GM12891 (cell line): ENCODE measurements around the gene EHMT1.

ENCODE experiments used
- DNase-seq: peaks from one replicate; pipeline ENCODE4 v3.0.0; 2011; ENCODE audit warnings: low spot score; ENCODE audit not compliant: insufficient read length
- FAIRE-seq: peaks from 2 replicates; lab custom pipeline; 2011; peaks lifted over from hg19 to GRCh38; lab: Jason Lieb, UNC
- PAX5 ChIP-seq: IDR thresholded peaks from 2 replicates; pipeline ENCODE4 v1.6.1; 2011; ENCODE audit warnings: low read length, moderate library complexity, mild to moderate bottlenecking; ENCODE audit not compliant: insufficient read depth, severe bottlenecking
- POLR2A ChIP-seq: IDR thresholded peaks from 2 replicates; pipeline ENCODE4 v1.6.1; 2011; ENCODE audit warnings: low read depth, low read length, control low read depth
- POLR2AphosphoS5 ChIP-seq: IDR thresholded peaks from 2 replicates; pipeline ENCODE4 v1.6.1; 2011; ENCODE audit warnings: low read depth, low read length, control low read depth
- POU2F2 ChIP-seq: IDR thresholded peaks from 2 replicates; pipeline ENCODE4 v1.6.1; 2011; ENCODE audit warnings: low read depth, mild to moderate bottlenecking, control low read depth, low read length, moderate library complexity
- SPI1 ChIP-seq: IDR thresholded peaks from 2 replicates; pipeline ENCODE4 v1.6.1; 2011; ENCODE audit warnings: low read depth, low read length, control low read depth
- TAF1 ChIP-seq: IDR thresholded peaks from 2 replicates; pipeline ENCODE4 v1.6.1; 2011; ENCODE audit warnings: low read depth, low read length, control low read depth

The EHMT1 gene

DNA sequence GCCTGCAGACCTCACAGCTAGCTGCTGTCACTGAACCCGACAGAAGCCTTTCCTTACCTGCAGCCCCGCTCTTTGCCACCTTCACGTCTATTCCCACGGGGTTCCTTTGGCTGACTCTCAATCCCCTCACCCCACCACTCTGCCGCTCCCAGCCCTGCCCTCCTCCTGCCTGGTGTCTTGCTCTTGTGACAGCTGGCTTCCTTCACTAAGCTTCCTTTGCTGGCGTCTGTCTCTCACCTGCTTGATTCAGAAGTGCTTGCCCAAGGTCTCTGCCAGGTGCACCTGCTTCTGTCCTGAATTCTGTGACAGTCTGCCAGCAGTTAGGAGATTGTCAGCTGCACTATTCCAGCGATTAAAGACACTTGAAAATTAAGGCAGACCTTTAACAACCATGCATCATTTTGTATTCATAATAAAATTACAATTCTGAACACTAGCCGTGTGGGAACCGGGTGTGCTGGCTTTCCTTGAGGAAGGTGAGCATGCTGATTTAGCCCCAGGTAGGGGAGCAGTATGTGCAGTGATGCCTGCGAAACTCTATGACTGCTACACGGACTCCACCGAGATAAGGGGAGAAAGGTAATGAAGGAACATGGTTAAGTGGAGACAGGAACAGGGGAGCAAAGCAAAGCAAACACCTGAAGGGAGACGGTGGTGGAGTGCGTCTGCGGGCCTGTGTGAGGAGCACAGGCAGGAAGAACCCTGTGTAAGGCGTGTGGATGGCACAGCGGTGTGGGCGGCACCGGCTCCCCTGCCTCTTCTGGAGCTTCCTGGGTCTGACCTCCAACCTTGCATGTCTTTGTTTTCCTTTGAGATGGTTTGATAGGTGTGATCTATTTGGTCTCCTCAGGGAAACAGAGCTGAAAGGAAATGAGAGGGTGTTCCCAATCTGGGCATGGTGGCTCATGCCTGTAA lies 178.7 kb downstream of the EHMT1 start:
- DNase-seq (no peak), FAIRE-seq (no peak)
- no peak for TF ChIP-seq SPI1
- no peak for TF ChIP-seq POLR2A
- no peak for TF ChIP-seq PAX5
- no peak for TF ChIP-seq TAF1
- no peak for TF ChIP-seq POLR2AphosphoS5
- no peak for TF ChIP-seq POU2F2

DNA sequence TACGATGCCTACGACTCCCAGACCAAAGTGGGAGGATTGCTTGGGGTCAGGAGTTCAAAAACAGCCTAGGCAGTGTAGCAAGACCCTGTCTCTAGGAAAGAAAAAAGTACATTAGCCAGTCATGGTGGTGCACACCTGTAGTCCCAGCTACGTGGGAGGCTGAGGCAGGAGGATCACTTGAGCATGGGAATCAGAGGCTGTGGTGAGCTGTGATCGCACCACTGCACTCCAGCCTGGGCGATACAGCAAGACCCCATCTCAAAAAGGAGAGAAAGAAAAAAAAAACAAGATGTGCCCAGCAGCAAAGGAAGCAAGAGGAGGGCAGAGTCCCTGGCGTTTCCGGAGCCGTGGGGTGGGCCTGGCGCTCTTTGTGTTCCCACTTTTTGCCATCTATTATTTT lies 179.3 kb downstream of the EHMT1 start:
- DNase-seq (no peak), FAIRE-seq (no peak)
- TF ChIP-seq SPI1: no peak
- TF ChIP-seq POLR2AphosphoS5: no peak
- no peak for TF ChIP-seq TAF1
- no peak for TF ChIP-seq PAX5

DNA sequence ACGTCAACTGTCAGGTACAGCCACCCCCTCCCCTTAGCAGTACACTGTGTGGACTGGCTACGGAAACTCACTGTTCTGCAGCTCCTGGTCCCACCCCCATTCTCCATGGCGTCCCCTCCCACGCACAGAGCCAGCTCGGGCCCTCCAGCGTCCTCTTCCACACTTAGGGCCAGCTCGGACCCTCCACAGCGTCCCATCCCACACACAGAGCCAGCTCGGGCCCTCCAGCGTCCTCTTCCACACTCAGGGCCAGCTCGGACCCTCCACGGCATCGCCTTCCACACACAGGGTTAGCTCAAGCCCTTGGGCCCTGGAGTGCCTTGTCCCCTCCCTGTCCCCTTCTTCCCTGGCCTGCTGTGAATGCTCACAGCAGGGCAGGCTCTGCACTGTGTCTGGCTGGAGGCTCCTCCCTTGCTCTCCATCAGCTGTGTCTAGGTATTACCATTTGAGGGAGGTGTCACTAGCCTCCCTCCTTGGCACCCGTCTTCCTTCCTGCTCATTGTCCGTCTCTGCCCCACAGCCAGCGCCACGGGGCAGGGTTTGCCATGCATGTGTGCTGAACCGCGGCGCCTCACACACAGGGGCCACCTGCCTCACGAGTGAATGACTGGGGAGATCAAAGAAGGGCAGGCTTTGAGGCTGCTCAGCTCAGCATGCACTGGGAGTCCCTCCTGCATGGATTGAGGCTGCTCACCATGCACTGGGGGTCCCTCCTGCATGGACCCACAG lies 180.3 kb downstream of the EHMT1 start:
- TF ChIP-seq TAF1 (no peak), POLR2A (no peak), SPI1 (no peak), POU2F2 (no peak), POLR2AphosphoS5 (no peak), PAX5 (no peak)
- DNase-seq (no peak), FAIRE-seq (no peak)

DNA sequence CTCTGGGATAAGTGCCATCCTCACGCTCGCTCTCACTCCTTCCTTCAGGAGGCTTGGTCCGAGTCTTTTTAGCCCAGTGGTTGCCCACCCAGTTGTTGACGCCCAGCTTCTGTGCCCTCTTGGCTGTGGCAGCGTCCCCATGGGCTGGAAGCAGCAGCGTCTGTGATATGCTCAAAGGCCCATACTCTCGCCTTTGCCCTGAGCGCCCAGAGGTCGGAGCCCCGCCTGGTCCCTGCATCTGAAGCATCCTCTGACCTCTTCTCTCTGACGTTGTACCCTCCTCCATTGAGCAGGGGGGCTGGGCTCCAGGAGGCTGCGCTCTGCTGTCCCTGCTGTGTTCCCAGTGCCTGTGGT lies 180.8 kb downstream of the EHMT1 start:
- FAIRE-seq (no peak), DNase-seq (no peak)
- TF ChIP-seq POLR2AphosphoS5 (no peak), POU2F2 (no peak), TAF1 (no peak), SPI1 (no peak), POLR2A (no peak), PAX5 (no peak)

GRCh38 chr9:137800196-137801022 lies 181.6 kb downstream of the EHMT1 start:
- no peak for TF ChIP-seq TAF1
- no peak for TF ChIP-seq PAX5
- no peak for TF ChIP-seq POU2F2
- TF ChIP-seq POLR2AphosphoS5: no peak
- TF ChIP-seq SPI1: no peak
- no peak for TF ChIP-seq POLR2A
- FAIRE-seq (no peak), DNase-seq (no peak)

DNA sequence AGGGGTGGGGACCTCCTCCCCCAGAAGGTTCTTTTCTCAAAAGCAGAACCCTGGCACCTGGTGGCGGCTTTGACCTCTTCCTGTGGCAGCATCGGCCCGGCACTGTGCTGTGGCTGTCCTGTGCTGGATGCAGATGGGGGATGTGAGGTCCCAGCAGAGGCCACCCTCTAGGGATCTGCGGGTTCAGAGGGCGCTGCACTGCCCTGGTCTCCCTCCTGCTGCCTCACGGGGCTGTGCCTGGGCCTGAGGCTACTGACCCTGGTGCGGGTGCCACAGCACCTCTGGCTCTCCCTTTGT lies 182.2 kb downstream of the EHMT1 start:
- no peak for FAIRE-seq
- TF ChIP-seq POLR2A (no peak), POU2F2 (no peak), PAX5 (no peak), POLR2AphosphoS5 (no peak), SPI1 (no peak), TAF1 (no peak)
- DNase-seq: no peak

GRCh38 chr9:137802021-137802420 lies 183.2 kb downstream of the EHMT1 start:
- FAIRE-seq: no peak
- no peak for TF ChIP-seq POU2F2
- no peak for TF ChIP-seq SPI1
- no peak for TF ChIP-seq PAX5
- TF ChIP-seq TAF1: no peak
- TF ChIP-seq POLR2AphosphoS5: no peak
- no peak for TF ChIP-seq POLR2A
- DNase-seq: no peak

GRCh38 chr9:137802521-137803243 lies 183.9 kb downstream of the EHMT1 start:
- no peak for TF ChIP-seq POU2F2
- TF ChIP-seq POLR2A: no peak
- no peak for TF ChIP-seq TAF1
- no peak for TF ChIP-seq PAX5
- no peak for TF ChIP-seq POLR2AphosphoS5
- TF ChIP-seq SPI1: no peak
- no peak for FAIRE-seq

More at GRCh38 chr9:137802521-137803243, 183.9 kb downstream of the EHMT1 start:
- no peak for DNase-seq
